HG03432 (cell line): Measurements from ENCODE around the gene DCP1A.
"Not testable (repeated sequence)": the region's sequence is repeated elsewhere in the genome, so short reads cannot be mapped to it uniquely, and the experiment has no call there.

Experiments
- ATAC-seq: cut with Tn5 transposase; IDR thresholded peaks from one replicate; pipeline ENCODE4 v1.9.1; 2021; ENCODE audit warnings: mild to moderate bottlenecking, moderate library complexity; ENCODE audit not compliant: unreplicated experiment

DCP1A gene

DNA sequence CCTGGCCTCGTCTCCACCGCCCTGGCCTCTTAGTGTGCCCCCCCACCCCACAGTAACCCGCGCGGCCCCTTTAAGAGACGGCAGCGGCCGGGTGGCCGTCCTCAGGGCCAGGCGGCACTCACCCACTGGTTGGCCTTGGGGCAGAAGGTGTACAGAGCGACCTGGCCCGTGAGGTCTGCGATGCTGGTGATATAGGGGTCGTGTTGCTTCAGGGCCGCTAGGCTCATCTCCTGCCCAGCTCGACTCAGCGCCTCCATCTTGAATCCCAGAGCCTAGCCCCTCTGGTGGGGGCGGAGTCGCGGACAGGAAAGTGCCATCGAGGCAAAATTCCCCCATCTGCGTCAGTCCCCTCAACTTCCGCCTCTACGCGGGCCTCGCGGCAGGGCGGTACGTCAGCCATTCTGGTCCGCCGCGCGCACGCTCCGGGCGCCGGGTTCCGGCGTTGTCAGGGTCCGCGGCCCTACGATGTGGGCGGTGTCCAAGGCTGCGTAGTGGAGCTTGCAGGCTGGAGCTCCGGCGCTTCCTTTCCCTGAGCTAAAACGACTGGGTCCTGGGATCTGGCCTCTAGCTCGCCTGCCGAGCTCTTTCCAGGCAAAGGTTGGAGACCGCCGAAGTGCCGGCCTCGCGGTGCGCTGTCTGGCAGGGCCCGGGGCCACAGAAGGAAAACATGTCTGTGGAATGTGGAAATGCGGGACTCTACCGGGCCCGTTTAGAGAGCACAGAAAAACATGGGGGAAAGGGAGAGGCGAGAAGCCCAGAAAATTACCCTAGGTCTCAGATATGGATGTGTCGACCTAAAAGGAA is at the start of gene DCP1A:
TSS of gene DCP1A (minus strand) at position 283 of the 804 bp plus-strand sequence. CDS start at position 257, 26 bp downstream.
- ATAC-seq = peak; percentile 96

- peak; percentile 60 for ATAC-seq
Observed at GRCh38 chr3:53384465-53385423, 37.4 kb upstream of the DCP1A start.

- no peak for ATAC-seq
Observed at GRCh38 chr3:53382106-53382505, 34.8 kb upstream of the DCP1A start.

DNA sequence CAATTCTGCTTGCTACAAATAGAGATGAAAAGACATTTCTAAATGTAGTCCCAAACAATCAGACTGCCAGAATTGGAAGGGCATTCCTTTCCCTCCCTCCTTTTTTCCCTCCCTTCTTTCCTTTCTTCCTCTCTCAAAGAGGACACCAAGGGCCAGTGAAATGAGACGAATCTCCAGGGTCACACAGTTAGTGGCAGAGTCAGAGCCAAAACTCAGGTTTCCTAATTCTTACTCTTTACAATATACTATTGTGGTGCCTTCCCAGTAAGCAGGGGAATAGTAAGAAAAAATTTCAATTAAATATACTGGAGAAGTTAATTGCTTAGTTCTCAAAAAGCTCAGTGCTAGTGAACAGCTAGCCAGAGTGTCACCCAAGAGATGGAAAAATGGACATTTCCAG is 33.0 kb upstream of the DCP1A start:
- ATAC-seq = no peak

- ATAC-seq = no peak
Observed at GRCh38 chr3:53379898-53380297, 32.6 kb upstream of the DCP1A start.

DNA sequence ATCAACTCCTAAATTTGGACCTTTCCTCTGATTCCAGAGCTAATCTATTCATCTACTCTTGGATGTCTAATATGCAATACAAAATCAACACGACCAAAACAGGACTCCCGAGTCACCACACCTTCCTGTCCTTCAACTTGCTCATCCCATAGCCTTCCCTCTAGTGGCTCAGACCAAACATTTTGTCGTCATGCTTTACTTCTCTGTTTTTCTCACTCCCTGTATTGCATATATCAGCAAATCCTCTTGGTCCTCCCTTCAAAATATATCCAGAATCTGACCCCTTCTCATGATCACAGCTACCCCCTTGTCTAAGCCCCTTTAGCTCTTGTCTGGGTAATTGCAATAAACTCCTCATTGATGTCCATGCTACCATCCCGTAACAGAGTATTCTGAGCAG is 30.5 kb upstream of the DCP1A start:
- no peak for ATAC-seq

GRCh38 chr3:53376679-53377078 is 29.3 kb upstream of the DCP1A start:
- ATAC-seq = no peak

DNA sequence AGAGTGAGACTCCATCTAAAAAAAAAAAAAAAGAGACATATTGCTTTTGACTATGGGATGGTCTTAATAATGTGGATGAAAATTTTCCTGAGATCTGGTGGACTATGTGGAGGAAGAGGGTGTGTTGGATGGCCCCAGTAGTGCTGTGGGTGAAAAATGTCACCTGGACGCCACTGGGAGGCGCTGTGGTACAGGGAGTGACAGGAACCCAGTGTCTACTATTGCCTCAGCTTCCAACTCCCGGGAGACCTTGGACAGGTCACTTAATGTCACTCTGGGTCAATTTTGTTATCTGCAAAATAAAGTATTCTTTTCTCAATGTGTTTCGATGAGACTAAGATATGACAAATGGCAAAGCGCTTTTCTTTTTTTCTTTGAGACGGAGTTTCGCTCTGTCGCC is 27.7 kb upstream of the DCP1A start:
- ATAC-seq = no peak

DNA sequence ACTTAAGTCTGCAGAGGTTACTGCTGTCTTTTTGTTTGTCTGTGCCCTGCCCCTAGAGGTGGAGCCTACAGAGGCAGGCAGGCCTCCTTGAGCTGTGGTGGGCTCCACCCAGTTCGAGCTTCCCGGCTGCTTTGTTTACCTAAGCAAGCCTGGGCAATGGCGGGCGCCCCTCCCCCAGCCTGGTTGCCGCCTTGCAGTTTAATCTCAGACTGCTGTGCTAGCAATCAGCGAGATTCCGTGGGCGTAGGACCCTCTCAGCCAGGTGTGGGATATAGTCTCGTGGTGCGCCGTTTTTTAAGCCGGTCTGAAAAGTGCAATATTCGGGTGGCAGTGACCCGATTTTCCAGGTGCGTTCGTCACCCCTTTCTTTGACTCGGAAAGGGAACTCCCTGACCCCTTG is 23.4 kb upstream of the DCP1A start:
- not testable (repeated sequence) for ATAC-seq

GRCh38 chr3:53361852-53362251 is 14.5 kb upstream of the DCP1A start:
- ATAC-seq = no peak

DNA sequence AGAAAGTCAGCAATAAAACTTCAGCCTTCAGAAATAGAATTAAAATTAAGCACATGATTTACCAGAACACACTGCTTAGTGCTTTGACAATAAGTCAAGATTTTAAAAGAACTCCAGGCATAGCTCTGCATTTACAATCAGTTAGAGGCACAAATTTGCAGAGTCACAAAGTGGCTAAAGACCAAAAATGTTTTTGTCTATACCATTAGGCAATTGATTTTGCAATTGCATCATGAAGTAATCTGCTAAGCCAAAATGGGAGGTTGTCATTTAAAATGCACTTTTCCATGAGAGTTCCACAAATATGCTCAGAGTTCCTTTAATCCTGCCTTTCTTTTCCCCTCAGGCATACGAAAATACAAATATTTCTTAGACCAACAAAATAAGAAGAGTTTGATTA is 10.1 kb upstream of the DCP1A start:
- no peak for ATAC-seq

DNA sequence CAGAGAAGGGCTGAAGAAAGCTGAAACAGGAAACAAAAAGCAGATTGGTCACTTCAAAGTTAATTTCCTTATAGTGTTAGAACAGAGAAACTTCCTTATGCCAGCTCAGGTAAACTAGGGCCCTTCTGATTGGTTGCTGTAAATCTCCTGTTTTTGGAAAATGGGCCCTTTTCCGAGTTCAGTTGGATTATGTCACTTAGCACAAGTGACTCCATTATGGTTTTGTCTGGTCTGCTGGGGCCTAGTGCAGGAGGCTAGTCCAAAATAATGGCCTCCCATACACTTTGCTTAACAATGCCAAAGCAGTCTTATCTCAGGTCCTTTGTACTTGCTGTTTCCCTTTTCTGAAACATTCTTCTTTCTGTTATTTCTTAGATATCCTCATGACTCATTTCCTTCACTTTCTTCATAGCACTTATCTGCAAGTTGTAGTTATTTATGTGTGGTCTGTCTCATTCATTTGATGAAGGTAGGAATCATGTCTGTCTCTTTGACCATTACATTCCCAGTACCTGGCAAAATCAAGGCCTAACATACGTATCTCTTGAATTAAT is 7.7 kb upstream of the DCP1A start:
- ATAC-seq = no peak

GRCh38 chr3:53353202-53353601 is 5.9 kb upstream of the DCP1A start:
- no peak for ATAC-seq

GRCh38 chr3:53350652-53351051 is 3.3 kb upstream of the DCP1A start:
- no peak for ATAC-seq

DNA sequence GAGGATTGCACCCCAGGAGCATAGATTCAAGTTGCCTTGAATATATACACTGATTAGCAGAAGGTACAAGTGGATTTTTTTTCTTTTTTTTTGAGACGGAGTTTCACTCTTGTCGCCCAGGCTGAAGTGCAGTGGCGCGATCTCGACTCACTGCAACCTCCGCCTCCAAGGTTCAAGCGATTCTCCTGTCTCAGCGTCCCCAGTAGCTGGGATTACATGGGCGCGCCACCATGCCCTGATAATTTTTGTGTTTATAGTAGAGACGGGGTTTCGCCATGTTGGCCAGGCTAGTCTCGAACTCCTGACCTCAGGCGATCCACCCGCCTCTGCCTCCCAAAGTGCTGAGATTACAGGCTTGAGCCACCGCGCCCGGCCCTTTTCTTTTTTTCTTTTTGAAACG is 775 bp upstream of the DCP1A start:
- ATAC-seq = not testable (repeated sequence)

GRCh38 chr3:53346922-53347260 is 452 bp downstream of the DCP1A start:
- peak; percentile 0 for ATAC-seq

DNA sequence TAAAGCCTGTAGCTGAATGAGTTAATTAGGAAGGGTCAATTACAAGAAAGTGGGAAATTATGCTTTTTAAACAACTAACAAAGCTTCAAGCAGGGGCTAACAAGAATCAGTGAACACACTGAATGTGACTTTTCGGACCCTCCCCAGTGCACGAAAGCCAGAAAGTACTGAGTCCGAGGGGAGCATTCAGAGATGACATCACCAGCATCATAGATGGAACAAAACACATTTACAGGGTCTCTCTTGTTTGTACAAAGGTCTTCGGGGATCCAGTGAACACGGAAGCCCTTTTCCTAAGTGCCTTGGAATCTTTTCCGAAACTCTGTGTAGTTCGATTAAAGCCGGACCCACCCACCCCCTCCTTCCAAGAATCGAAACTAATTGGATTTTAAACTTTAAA is 829 bp downstream of the DCP1A start:
- ATAC-seq = no peak

DNA sequence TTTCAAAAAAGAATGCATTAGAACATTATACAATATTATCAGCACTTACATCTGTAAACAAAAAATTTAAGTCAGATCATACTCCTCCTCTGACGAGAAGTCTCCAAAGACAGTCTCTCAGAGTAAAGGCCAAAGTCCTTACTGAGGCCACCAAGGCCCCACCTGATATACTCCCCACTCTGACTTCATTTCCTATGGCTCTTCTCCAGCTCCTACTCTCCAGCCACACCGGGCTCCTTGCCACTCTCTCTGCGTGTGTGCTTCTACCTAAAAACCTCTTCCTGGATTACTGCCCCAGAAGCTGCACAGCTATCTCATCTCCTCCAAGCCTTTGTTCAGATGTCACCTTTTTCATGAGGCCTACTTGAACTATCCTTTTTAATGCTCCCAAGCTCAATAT is 5.0 kb downstream of the DCP1A start:
- ATAC-seq = no peak

DNA sequence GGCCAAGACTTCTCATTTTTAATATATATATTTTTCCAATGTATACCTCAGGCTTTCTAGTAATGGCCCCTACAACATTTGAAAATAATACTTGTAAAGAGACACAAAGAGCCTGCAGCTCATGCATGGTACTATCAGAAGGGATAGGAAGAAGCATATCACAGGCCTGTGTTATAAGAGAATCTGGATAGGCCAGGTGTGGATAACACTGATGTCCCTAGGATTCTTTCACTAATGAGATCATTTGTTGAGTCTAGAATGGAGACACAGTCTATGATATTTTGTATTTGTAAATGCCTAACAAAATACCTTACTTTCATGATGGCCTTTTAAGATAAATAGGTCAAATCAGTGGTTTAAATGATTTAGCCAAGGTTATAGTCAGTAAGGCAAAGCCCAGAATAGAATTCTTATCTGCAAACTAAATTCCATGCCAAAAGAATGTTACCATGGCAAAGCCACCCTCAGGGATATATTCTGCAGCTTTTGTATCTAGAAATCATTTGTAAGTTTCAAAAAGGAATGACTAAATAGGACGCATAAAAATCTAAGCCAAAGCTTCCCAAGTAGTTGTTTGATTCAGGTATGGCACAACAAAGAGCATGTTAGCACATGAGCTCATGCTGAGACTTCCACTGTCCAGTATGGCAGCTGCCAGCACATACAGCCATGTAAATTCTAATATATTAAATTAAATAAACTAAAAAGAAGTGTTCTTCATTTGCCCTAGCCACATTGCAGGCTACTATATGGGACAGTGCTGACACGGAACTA is 10.0 kb downstream of the DCP1A start:
- no peak for ATAC-seq

GRCh38 chr3:53334742-53335141 is 12.6 kb downstream of the DCP1A start:
- ATAC-seq = no peak

DNA sequence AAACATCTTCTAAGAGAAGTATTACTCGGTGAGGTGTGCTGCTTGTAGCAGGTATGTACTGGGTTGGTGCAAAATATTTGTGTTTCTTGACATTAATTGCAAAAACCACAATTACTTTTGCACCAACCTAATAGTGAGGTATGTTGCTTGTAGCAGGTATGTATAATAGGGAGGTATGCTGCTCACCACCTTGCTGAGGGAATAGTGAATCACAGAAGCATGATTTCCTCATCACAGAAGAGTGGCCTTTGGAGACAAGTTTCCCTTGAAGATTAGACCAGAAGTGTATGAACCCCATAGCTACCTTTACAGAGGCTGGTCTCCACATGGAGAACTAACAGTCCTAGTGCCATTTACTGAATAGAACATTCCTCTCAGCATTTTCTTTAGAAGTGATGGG is 15.5 kb downstream of the DCP1A start:
- no peak for ATAC-seq
